HG03280 (cell line): ENCODE results near the gene ANTXR2.

ENCODE experiments used
- ATAC-seq: cut with Tn5 transposase; IDR thresholded peaks from one replicate; pipeline ENCODE4 v1.9.1; 2021; ENCODE audit warnings: mild to moderate bottlenecking, moderate library complexity; ENCODE audit not compliant: unreplicated experiment

Gene ANTXR2

GRCh38 chr4:80092847-80093246 lies 19.8 kb upstream of the ANTXR2 start:
- no peak for ATAC-seq

- no peak for ATAC-seq
Observed at GRCh38 chr4:80092088-80092487, 19.1 kb upstream of the ANTXR2 start.

GRCh38 chr4:80091688-80092087 lies 18.7 kb upstream of the ANTXR2 start:
- ATAC-seq = no peak

- no peak for ATAC-seq
Observed at GRCh38 chr4:80091184-80091583, 18.2 kb upstream of the ANTXR2 start.

- ATAC-seq = no peak
Observed at GRCh38 chr4:80090090-80090489, 17.1 kb upstream of the ANTXR2 start.

GRCh38 chr4:80088471-80088870 lies 15.4 kb upstream of the ANTXR2 start:
- ATAC-seq = no peak

GRCh38 chr4:80086296-80086695 lies 13.3 kb upstream of the ANTXR2 start:
- no peak for ATAC-seq

- ATAC-seq = no peak
Observed at GRCh38 chr4:80085081-80085480, 12.1 kb upstream of the ANTXR2 start.

- ATAC-seq = no peak
Observed at GRCh38 chr4:80082693-80083092, 9.7 kb upstream of the ANTXR2 start.

GRCh38 chr4:80081566-80081965 lies 8.5 kb upstream of the ANTXR2 start:
- no peak for ATAC-seq

GRCh38 chr4:80079255-80079923 lies 6.4 kb upstream of the ANTXR2 start:
- no peak for ATAC-seq

GRCh38 chr4:80078346-80079092 lies 5.5 kb upstream of the ANTXR2 start:
- ATAC-seq = no peak

GRCh38 chr4:80077639-80078038 lies 4.6 kb upstream of the ANTXR2 start:
- no peak for ATAC-seq

GRCh38 chr4:80076681-80077080 lies 3.7 kb upstream of the ANTXR2 start:
- ATAC-seq = no peak

- no peak for ATAC-seq
Observed at GRCh38 chr4:80075995-80076675, 3.1 kb upstream of the ANTXR2 start.

- no peak for ATAC-seq
Observed at GRCh38 chr4:80074651-80075050, 1.6 kb upstream of the ANTXR2 start.

GRCh38 chr4:80074069-80074468 lies 1.0 kb upstream of the ANTXR2 start:
- ATAC-seq = no peak

- ATAC-seq = peak; percentile 40
Observed at GRCh38 chr4:80073473-80074008, 512 bp upstream of the ANTXR2 start.

- ATAC-seq = peak; percentile 23
Observed at GRCh38 chr4:80072228-80072743, 743 bp downstream of the ANTXR2 start.

- ATAC-seq = peak; percentile 36
Observed at GRCh38 chr4:80071604-80072227, 1.3 kb downstream of the ANTXR2 start.
